WTC11 (cell line): ENCODE measurements around the gene RAC3. TPM values are rescaled to one million over a fixed set of nuclear protein-coding genes. Genes with fewer than 3 reads are reported as not detected.

Experiments used
- ATAC-seq: fragments of 200-7000 bp; cut with Tn5 transposase; 2 replicates; pipeline ENCODE4 v1.10.0; 2021; ENCODE audit warnings: mild to moderate bottlenecking, moderate library complexity
- CTCF ChIA-PET: fragments of 300-600 bp; sonication (Branson Sonifier 250); formaldehyde crosslinking; loops from one replicate; lab custom pipeline; 2021; ENCODE audit warnings: antibody characterized with exemption; lab: Charles Lee
- POLR2A ChIA-PET: fragments of 350-600 bp; sonication (Branson Sonifier 250); formaldehyde crosslinking; loops from one replicate; lab custom pipeline; 2021; ENCODE audit warnings: antibody characterized with exemption; lab: Charles Lee
- DNase-seq: peaks from one replicate; pipeline ENCODE4 v3.0.0; 2021; ENCODE audit warnings: low spot score
- H3K27ac Mint-ChIP-seq: 2 replicates; pipeline ENCODE4 v1.8.0; 2021; ENCODE audit warnings: mixed read lengths
- H3K27me3 Mint-ChIP-seq: 2 replicates; pipeline ENCODE4 v1.8.0; 2021; ENCODE audit warnings: low read depth, mild to moderate bottlenecking, moderate library complexity, mixed read lengths
- H3K36me3 Mint-ChIP-seq: 2 replicates; pipeline ENCODE4 v1.8.0; 2021; ENCODE audit warnings: mixed read lengths
- H3K4me1 Mint-ChIP-seq: 2 replicates; pipeline ENCODE4 v1.8.0; 2022; ENCODE audit warnings: mixed read lengths
- H3K4me3 Mint-ChIP-seq: 2 replicates; pipeline ENCODE4 v1.8.0; 2021; ENCODE audit warnings: mild to moderate bottlenecking, moderate library complexity, mixed read lengths
- H3K9me3 Mint-ChIP-seq: 2 replicates; pipeline ENCODE4 v1.8.0; 2021; ENCODE audit warnings: mixed read lengths
- CBFB ChIP-seq: sonication (generic); formaldehyde crosslinking; IDR thresholded peaks from 2 replicates; pipeline ENCODE4 v1.8.1; 2022; ENCODE audit warnings: mild to moderate bottlenecking, low read depth, missing genetic modification reagents
- NFE2L1 ChIP-seq: sonication (generic); formaldehyde crosslinking; IDR thresholded peaks from 2 replicates; pipeline ENCODE4 v1.8.1; 2023; ENCODE audit warnings: missing genetic modification reagents
- NFYB ChIP-seq: sonication (generic); formaldehyde crosslinking; conservative IDR thresholded peaks from 2 replicates; pipeline ENCODE4 v1.8.0; 2022; ENCODE audit warnings: low read depth, missing genetic modification reagents
- NR1H2 ChIP-seq: sonication (generic); formaldehyde crosslinking; IDR thresholded peaks from 2 replicates; pipeline ENCODE4 v1.9.0; 2021; ENCODE audit warnings: mild to moderate bottlenecking, moderate library complexity, missing genetic modification reagents
- NR2C2 ChIP-seq: sonication (generic); formaldehyde crosslinking; IDR thresholded peaks from 2 replicates; pipeline ENCODE4 v1.8.0; 2022; ENCODE audit warnings: mild to moderate bottlenecking, missing genetic modification reagents
- OVOL2 ChIP-seq: fragments of 250-450 bp; sonication (Bioruptor Pico); IDR thresholded peaks from 2 replicates; pipeline ENCODE4 v1.9.0; 2021; ENCODE audit warnings: mild to moderate bottlenecking, borderline replicate concordance
- total RNA-seq: library from RNA; stranded (reverse); gene quantifications from 3 replicates; pipeline ENCODE4 v1.2.3, GENCODE V29; 2021
- TF ChIP-seq, protein P1 (sequence below): fragments of 250-450 bp; sonication (Bioruptor Pico); conservative IDR thresholded peaks from 2 replicates; pipeline ENCODE4 v1.9.0; 2021; ENCODE audit warnings: mild to moderate bottlenecking
- TF ChIP-seq, protein P2 (sequence below): sonication (generic); formaldehyde crosslinking; IDR thresholded peaks from 2 replicates; pipeline ENCODE4 v1.8.1; 2022; ENCODE audit warnings: mild to moderate bottlenecking, missing genetic modification reagents, moderate library complexity, borderline replicate concordance
- TF ChIP-seq, protein P3 (sequence below): sonication (generic); formaldehyde crosslinking; IDR thresholded peaks from 2 replicates; pipeline ENCODE4 v1.8.1; 2023; ENCODE audit warnings: mild to moderate bottlenecking, moderate library complexity, missing genetic modification reagents
- TF ChIP-seq, protein P4 (sequence below): sonication (generic); formaldehyde crosslinking; IDR thresholded peaks from 2 replicates; pipeline ENCODE4 v1.8.0; 2022; ENCODE audit warnings: missing genetic modification reagents
- TF ChIP-seq, protein P5 (sequence below): sonication (generic); formaldehyde crosslinking; IDR thresholded peaks from 2 replicates; pipeline ENCODE4 v1.8.1; 2023; ENCODE audit warnings: mild to moderate bottlenecking, missing genetic modification reagents, moderate library complexity
- TF ChIP-seq, protein P6 (sequence below): sonication (generic); formaldehyde crosslinking; IDR thresholded peaks from 2 replicates; pipeline ENCODE4 v1.8.1; 2023; ENCODE audit warnings: mild to moderate bottlenecking, missing genetic modification reagents, moderate library complexity
- TF ChIP-seq, protein P7 (sequence below): fragments of 250-450 bp; sonication (Bioruptor Pico); IDR thresholded peaks from 2 replicates; pipeline ENCODE4 v1.8.0; 2021; ENCODE audit warnings: mild to moderate bottlenecking

RAC3 gene
- total RNA-seq, 1 experiment from 2014 or later, result 163 TPM

DNA sequence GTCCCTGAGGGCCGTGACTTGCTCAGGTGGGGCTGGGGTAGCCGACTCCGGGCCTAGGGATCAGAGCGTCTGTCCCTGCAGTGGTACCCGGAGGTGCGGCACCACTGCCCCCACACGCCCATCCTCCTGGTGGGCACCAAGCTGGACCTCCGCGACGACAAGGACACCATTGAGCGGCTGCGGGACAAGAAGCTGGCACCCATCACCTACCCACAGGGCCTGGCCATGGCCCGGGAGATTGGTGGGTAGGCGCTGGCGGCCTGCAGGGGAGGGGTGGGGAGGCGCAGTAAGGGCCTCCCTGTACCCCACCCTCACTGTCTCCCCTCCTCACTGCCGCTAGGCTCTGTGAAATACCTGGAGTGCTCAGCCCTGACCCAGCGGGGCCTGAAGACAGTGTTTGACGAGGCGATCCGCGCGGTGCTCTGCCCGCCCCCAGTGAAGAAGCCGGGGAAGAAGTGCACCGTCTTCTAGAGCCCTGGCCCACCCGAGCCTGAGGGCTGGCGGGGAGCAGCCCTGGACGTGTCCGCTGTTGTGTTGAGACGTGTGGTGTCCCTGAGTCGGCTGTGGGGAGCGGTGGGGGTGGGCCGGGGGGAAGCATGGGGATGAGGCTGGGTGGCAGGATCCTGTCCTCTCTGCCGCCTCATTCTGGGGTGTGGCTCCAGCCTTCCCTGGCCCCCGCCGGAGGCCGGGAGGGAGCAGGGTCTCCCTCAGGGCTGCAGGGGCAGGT, 2.0 kb downstream of the RAC3 start (continued):
- TF ChIP-seq, protein P1, sequence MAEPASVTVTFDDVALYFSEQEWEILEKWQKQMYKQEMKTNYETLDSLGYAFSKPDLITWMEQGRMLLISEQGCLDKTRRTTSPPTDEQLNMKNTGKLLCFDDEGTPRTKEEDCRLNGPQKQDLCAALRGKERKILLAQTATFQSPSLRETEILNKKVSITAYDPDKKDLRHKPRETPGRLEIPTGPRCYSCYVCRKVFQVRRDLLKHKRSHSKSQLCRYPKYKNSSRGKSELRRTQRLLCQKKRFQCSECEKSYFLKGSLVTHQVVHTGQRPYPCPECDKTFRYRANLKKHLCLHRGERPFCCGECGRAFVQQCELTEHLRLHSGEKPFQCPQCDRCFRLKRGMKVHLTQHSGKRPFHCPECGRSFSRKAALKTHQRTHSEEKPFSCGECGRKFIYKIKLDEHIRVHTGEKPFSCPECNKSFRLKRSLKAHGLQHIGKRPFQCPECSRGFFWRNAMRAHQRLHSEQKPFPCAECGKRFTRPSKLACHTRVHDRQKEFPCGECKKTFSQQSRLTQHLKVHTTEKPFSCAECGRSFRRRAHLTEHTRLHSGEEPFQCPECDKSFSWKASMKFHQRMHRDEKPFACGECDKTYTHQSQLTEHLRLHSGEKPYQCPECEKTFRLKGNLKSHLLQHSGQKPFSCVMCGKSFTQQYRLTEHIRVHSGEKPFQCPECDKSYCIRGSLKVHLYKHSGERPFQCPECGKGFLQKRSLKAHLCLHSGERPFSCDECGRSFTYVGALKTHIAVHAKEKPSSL, result no peak
- TF ChIP-seq, protein P2, sequence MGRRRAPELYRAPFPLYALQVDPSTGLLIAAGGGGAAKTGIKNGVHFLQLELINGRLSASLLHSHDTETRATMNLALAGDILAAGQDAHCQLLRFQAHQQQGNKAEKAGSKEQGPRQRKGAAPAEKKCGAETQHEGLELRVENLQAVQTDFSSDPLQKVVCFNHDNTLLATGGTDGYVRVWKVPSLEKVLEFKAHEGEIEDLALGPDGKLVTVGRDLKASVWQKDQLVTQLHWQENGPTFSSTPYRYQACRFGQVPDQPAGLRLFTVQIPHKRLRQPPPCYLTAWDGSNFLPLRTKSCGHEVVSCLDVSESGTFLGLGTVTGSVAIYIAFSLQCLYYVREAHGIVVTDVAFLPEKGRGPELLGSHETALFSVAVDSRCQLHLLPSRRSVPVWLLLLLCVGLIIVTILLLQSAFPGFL, result no peak

DNA sequence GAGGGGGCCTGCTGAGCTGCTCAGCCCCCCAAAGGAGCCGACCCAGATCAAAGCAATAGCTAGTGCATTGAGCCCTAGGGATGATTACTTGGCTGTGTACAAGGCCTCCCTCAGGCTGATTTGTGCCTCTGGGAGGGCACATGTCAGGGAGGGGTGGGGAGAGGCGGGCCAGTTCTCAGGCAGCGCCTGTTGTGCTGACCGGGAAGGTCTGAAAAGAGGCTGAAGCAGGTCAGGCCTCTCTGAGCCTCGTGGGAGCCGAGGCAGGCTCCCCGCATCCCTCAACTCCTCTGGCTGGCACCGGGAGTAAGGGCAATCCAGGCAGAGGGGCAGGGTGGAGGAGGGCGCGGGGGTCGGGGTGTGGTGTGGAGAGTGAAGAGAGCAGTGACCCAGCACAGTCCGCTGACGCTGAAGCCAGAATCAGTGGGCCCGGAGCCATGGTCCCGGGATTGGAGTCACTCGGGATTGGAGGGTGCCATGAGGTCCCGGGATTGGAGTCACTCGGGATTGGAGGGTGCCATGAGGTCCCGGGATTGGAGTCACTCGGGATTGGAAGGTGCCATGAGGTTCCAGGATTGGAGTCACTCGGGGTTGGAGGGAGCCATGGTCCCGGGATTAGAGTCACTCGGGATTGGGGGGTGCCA, 3.0 kb downstream of the RAC3 start:
- H3K27ac Mint-ChIP-seq, result peak overlapping the region; percentile 57; the same call in 1 of the 2 replicates
- ChIA-PET CTCF (interaction anchor here (1.1 to 1.4 kb wide), 3 partner anchors 12 to 42 kb away, joined by 3 to 6 read pairs (median 5); partner anchors contain the start of genes CENPX and LRRC45), POLR2A (no interaction called here)
- H3K9me3 Mint-ChIP-seq, result no peaks in the 10 kb centered on the region
- ATAC-seq (peak; percentile 4), DNase-seq (peak; percentile 59)
- H3K36me3 Mint-ChIP-seq, result 0 out of 2 replicates have a peak, but pooled peaks cover 6% of the 10 kb centered on the region
- H3K27me3 Mint-ChIP-seq, result peaks cover 10% of the 10 kb centered on the region
- peaks cover 24% of the 10 kb centered on the region for H3K4me1 Mint-ChIP-seq
- peak overlapping the region; percentile 40; the same call in 1 of the 2 replicates for H3K4me3 Mint-ChIP-seq
- TF ChIP-seq, protein P3, sequence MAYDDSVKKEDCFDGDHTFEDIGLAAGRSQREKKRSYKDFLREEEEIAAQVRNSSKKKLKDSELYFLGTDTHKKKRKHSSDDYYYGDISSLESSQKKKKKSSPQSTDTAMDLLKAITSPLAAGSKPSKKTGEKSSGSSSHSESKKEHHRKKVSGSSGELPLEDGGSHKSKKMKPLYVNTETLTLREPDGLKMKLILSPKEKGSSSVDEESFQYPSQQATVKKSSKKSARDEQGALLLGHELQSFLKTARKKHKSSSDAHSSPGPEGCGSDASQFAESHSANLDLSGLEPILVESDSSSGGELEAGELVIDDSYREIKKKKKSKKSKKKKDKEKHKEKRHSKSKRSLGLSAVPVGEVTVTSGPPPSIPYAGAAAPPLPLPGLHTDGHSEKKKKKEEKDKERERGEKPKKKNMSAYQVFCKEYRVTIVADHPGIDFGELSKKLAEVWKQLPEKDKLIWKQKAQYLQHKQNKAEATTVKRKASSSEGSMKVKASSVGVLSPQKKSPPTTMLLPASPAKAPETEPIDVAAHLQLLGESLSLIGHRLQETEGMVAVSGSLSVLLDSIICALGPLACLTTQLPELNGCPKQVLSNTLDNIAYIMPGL, result no peak
- TF ChIP-seq NR2C2 (no peak), NFE2L1 (CRISPR knock-in tag) (peak; percentile 46; the same call in 1 of the 2 replicates), OVOL2 (CRISPR knock-in tag) (no peak), CBFB (CRISPR knock-in tag) (no peak), NR1H2 (CRISPR knock-in tag) (no peak), NFYB (CRISPR knock-in tag) (peak; percentile 45)
- TF ChIP-seq, protein P4, sequence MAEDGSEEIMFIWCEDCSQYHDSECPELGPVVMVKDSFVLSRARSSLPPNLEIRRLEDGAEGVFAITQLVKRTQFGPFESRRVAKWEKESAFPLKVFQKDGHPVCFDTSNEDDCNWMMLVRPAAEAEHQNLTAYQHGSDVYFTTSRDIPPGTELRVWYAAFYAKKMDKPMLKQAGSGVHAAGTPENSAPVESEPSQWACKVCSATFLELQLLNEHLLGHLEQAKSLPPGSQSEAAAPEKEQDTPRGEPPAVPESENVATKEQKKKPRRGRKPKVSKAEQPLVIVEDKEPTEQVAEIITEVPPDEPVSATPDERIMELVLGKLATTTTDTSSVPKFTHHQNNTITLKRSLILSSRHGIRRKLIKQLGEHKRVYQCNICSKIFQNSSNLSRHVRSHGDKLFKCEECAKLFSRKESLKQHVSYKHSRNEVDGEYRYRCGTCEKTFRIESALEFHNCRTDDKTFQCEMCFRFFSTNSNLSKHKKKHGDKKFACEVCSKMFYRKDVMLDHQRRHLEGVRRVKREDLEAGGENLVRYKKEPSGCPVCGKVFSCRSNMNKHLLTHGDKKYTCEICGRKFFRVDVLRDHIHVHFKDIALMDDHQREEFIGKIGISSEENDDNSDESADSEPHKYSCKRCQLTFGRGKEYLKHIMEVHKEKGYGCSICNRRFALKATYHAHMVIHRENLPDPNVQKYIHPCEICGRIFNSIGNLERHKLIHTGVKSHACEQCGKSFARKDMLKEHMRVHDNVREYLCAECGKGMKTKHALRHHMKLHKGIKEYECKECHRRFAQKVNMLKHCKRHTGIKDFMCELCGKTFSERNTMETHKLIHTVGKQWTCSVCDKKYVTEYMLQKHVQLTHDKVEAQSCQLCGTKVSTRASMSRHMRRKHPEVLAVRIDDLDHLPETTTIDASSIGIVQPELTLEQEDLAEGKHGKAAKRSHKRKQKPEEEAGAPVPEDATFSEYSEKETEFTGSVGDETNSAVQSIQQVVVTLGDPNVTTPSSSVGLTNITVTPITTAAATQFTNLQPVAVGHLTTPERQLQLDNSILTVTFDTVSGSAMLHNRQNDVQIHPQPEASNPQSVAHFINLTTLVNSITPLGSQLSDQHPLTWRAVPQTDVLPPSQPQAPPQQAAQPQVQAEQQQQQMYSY (CRISPR knock-in tag), result peak; percentile 96
- TF ChIP-seq, protein P5, sequence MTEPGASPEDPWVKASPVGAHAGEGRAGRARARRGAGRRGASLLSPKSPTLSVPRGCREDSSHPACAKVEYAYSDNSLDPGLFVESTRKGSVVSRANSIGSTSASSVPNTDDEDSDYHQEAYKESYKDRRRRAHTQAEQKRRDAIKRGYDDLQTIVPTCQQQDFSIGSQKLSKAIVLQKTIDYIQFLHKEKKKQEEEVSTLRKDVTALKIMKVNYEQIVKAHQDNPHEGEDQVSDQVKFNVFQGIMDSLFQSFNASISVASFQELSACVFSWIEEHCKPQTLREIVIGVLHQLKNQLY (CRISPR knock-in tag), result no peak
- TF ChIP-seq, protein P6, sequence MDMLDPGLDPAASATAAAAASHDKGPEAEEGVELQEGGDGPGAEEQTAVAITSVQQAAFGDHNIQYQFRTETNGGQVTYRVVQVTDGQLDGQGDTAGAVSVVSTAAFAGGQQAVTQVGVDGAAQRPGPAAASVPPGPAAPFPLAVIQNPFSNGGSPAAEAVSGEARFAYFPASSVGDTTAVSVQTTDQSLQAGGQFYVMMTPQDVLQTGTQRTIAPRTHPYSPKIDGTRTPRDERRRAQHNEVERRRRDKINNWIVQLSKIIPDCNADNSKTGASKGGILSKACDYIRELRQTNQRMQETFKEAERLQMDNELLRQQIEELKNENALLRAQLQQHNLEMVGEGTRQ (CRISPR knock-in tag), result no peak
- TF ChIP-seq, protein P7, sequence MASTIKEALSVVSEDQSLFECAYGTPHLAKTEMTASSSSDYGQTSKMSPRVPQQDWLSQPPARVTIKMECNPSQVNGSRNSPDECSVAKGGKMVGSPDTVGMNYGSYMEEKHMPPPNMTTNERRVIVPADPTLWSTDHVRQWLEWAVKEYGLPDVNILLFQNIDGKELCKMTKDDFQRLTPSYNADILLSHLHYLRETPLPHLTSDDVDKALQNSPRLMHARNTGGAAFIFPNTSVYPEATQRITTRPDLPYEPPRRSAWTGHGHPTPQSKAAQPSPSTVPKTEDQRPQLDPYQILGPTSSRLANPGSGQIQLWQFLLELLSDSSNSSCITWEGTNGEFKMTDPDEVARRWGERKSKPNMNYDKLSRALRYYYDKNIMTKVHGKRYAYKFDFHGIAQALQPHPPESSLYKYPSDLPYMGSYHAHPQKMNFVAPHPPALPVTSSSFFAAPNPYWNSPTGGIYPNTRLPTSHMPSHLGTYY, result no peak
